Upper lobe of left lung (tissue), 6 donors: Measurements from ENCODE around the gene ABCF3. TPM values are rescaled to one million over a fixed set of nuclear protein-coding genes. Genes with fewer than 3 reads are reported as not detected.

Experiments
- ATAC-seq, 2 donors: fragments of 200-7000 bp; cut with Tn5 transposase; one replicate each; pipeline ENCODE4 v1.9.1; 2022; ENCODE audit warnings: mild to moderate bottlenecking in 2 of 2, moderate library complexity in 2 of 2; ENCODE audit not compliant: low FRiP score in 2 of 2
- DNase-seq, 2 donors: peaks; one replicate each; pipeline ENCODE4 v3.0.0-alpha.2; 2019 to 2020
- H3K27ac ChIP-seq, 4 donors: fragments of 200-600 bp; sonication (generic); one replicate each; pipeline ENCODE4 v1.5.1; 2016 to 2019
- H3K27me3 ChIP-seq, 4 donors: fragments of 200-600 bp; sonication (generic); one replicate each; pipeline ENCODE4 v1.5.1; 2017 to 2019
- H3K36me3 ChIP-seq, 4 donors: fragments of 200-600 bp; sonication (generic); one replicate each; pipeline ENCODE4 v1.5.1; 2016 to 2019
- H3K4me1 ChIP-seq, 4 donors: fragments of 200-600 bp; sonication (generic); one replicate each; pipeline ENCODE4 v1.5.1; 2018 to 2019
- H3K4me3 ChIP-seq, 4 donors: fragments of 200-600 bp; sonication (generic); one replicate each; pipeline ENCODE4 v1.5.1; 2017 to 2019; ENCODE audit warnings: mild to moderate bottlenecking in 2 of 4, moderate library complexity in 1 of 4
- H3K9me3 ChIP-seq, 4 donors: fragments of 200-600 bp; sonication (generic); one replicate each; pipeline ENCODE4 v1.5.1; 2018 to 2019
- CTCF ChIP-seq, 6 experiments: fragments of 450-650 bp in 4 of 6; fragments of 200-600 bp in 2 of 6; sonication (generic) in 2 of 6; IDR thresholded peaks; one replicate each; pipeline ENCODE4 v1.5.1; 2016 to 2019; ENCODE audit warnings: antibody characterized with exemption in 6 of 6
- EP300 ChIP-seq, 4 donors: sonication (generic); formaldehyde crosslinking; IDR thresholded peaks; one replicate each; pipeline ENCODE4 v1.5.1; 2017; ENCODE audit warnings: antibody characterized with exemption in 4 of 4, control low read depth in 2 of 4
- POLR2A ChIP-seq, 4 donors: fragments of 450-650 bp; IDR thresholded peaks; one replicate each; pipeline ENCODE4 v1.5.1; 2016 to 2017; ENCODE audit warnings: antibody characterized with exemption in 4 of 4, mild to moderate bottlenecking in 2 of 4
- POLR2AphosphoS5 ChIP-seq, 2 donors: sonication (generic); formaldehyde crosslinking; IDR thresholded peaks; one replicate each; pipeline ENCODE4 v1.5.1; 2017; ENCODE audit warnings: antibody characterized with exemption in 2 of 2
- WGBS, 2 donors: methylation state at CpG; one replicate each; pipeline ENCODE4 v1.1.5; 2017 to 2018; 5-methylcytosine and 5-hydroxymethylcytosine counted together
- small RNA-seq, 4 donors: library from RNA; depleted of rRNA; stranded (forward); fragments of <200 nt; gene quantifications; one replicate each; pipeline ENCODE3, GENCODE V24; 2016
- total RNA-seq, 6 donors: library from RNA; depleted of rRNA in 4 of 6; stranded (reverse); fragments of >200 nt in 4 of 6; gene quantifications; one replicate each; pipeline versions ENCODE4 v1.1.0 to v1.2.1, GENCODE V29; 2016 to 2021
- donor health status: DM: no; HTN: no; CAD: no; lungs with moderate emphysema.
- donor health status: DM: no; HTN: yes; CAD: no; lungs with severe emphysema.

Gene ABCF3
- total RNA-seq, 6 donors from 2014 or later = 52.6 to 184 (median 73.1) TPM

GRCh38 chr3:184242297-184242685 lies 56.3 kb downstream of the ABCF3 start:
- 87 to 90% methylated on average over 3 to 5 of the region's 5 CpGs for WGBS, 2 donors
- TF ChIP-seq EP300 (IDR thresholded peaks at IDR 0.05) (no peak), POLR2AphosphoS5 (IDR thresholded peaks at IDR 0.05) (no peak), POLR2A (IDR thresholded peaks at IDR 0.05) (no peak), CTCF (IDR thresholded peaks at IDR 0.05) (no peak)
- ATAC-seq (no peak), DNase-seq (no peak)
- Histone ChIP-seq H3K36me3 (peaks cover 16 to 39% (median 33%) of the 10 kb centered on the region in 4 donors), H3K27me3 (no peaks in the 10 kb centered on the region), H3K27ac (no peak overlapping the region), H3K4me1 (peaks cover 0 to 10% (median 3%) of the 10 kb centered on the region in 4 donors), H3K4me3 (no peak overlapping the region), H3K9me3 (no peaks in the 10 kb centered on the region)

Small RNA genes lying within 50 kb of the gene (small RNA-seq; reads per million reads assigned to genes)
- 0 to 0.77 (median 0.35) reads per million in 4 donors for gene MIR1224

Other genes with a start within 250 kb of the ABCF3 start
- 100 to 1,000 TPM in 1 of 6 donors, 10 to 100 TPM in 5; 13.2 to 107 (median 27.1) TPM for gene ABCC5, start 168.3 kb upstream of the ABCF3 start, total RNA-seq
- not detected for gene HTR3D, start 154.5 kb upstream of the ABCF3 start, total RNA-seq
- 1 to 10 TPM in 2 of 6 donors, under 1 TPM in 2, not detected in 2; 0.23 to 2.4 (median 1.5) TPM for gene HTR3C, start 133.2 kb upstream of the ABCF3 start, total RNA-seq
- not detected for gene HTR3E, start 89.1 kb upstream of the ABCF3 start, total RNA-seq
- 10 to 100 TPM; 31.4 to 37.6 (median 34.2) TPM for gene EIF2B5, start 50.8 kb upstream of the ABCF3 start, total RNA-seq
- gene DVL3, start 30.8 kb upstream of the ABCF3 start, total RNA-seq = 100 to 1,000 TPM in 1 of 6 donors, 10 to 100 TPM in 5; 36.5 to 106 (median 62.8) TPM
- 100 to 1,000 TPM; 132 to 280 (median 198) TPM for gene AP2M1, start 11.3 kb upstream of the ABCF3 start, total RNA-seq
- gene VWA5B2, start 43.4 kb downstream of the ABCF3 start, total RNA-seq = 1 to 10 TPM in 2 of 6 donors, under 1 TPM in 3, not detected in 1; 0.17 to 1.2 (median 0.51) TPM
- gene ALG3, start 62.8 kb downstream of the ABCF3 start, total RNA-seq = 10 to 100 TPM; 16.2 to 60.8 (median 37.6) TPM
- 1 to 10 TPM; 1.8 to 8.8 (median 4.1) TPM for gene EEF1AKMT4, start 63.5 kb downstream of the ABCF3 start, total RNA-seq
- under 1 TPM in 2 of 6 donors, not detected in 4; 0.26 to 0.44 TPM for gene CAMK2N2, start 75.4 kb downstream of the ABCF3 start, total RNA-seq
- not detected for gene ECE2, start 89.8 kb downstream of the ABCF3 start, total RNA-seq
- gene PSMD2, start 113.0 kb downstream of the ABCF3 start, total RNA-seq = 100 to 1,000 TPM; 144 to 259 (median 165) TPM
- gene EIF4G1, start 128.4 kb downstream of the ABCF3 start, total RNA-seq = 100 to 1,000 TPM; 278 to 408 (median 326) TPM
- 10 to 100 TPM; 14.8 to 52.7 (median 25.2) TPM for gene FAM131A, start 151.4 kb downstream of the ABCF3 start, total RNA-seq
- gene CLCN2, start 175.4 kb downstream of the ABCF3 start, total RNA-seq = 10 to 100 TPM in 1 of 6 donors, 1 to 10 TPM in 5; 3.0 to 14.7 (median 5.3) TPM
- gene POLR2H, start 175.5 kb downstream of the ABCF3 start, total RNA-seq = 100 to 1,000 TPM in 1 of 6 donors, 10 to 100 TPM in 5; 41.4 to 235 (median 66.2) TPM
- under 1 TPM in 2 of 6 donors, not detected in 4; 0.14 to 0.84 TPM for gene THPO, start 192.0 kb downstream of the ABCF3 start, total RNA-seq
- 10 to 100 TPM in 1 of 6 donors, 1 to 10 TPM in 5; 2.1 to 40.9 (median 4.3) TPM for gene CHRD, start 193.9 kb downstream of the ABCF3 start, total RNA-seq